ENCODE measurements around the gene KRTAP10-7.

GRCh38 chr21:44626673-44627143 is 26.3 kb downstream of the KRTAP10-7 start, which contains the start of gene KRTAP10-9:
- TF ChIP-seq CTCF (IDR thresholded peaks at IDR 0.05) (no peak), POLR2A (IDR thresholded peaks at IDR 0.05) (no peak)

Measured in uterus (tissue), 2 donors.